GM12878 (cell line): ENCODE measurements around the gene CD164. TPM values are rescaled to one million over a fixed set of nuclear protein-coding genes. Genes with fewer than 3 reads are reported as not detected.

Source experiments
- ATAC-seq: fragments of 200-7000 bp; cut with Tn5 transposase; 3 replicates; pipeline ENCODE4 v1.9.1; 2020; ENCODE audit warnings: mild to moderate bottlenecking, moderate library complexity
- BruUV-seq: library from RNA; stranded (reverse); fragments of 400-500 nt; replicated peaks from 2 replicates; lab custom pipeline; 2021; lab: Mats Ljungman, UMichigan
- CTCF ChIA-PET: fragments of 300-600 bp; sonication (Branson Sonifier 250); formaldehyde crosslinking; extraction: SDS; loops from one replicate; lab custom pipeline; 2021; ENCODE audit warnings: inconsistent platforms; lab: Yijun Ruan, JAX
- POLR2A ChIA-PET: fragments of 350-600 bp; formaldehyde crosslinking; extraction: SDS; loops from one replicate; lab custom pipeline; 2021; ENCODE audit warnings: inconsistent platforms; lab: Charles Lee
- RAD21 ChIA-PET: fragments of 300-600 bp; sonication (Branson Sonifier 250); formaldehyde crosslinking; loops from one replicate; lab custom pipeline; 2023; ENCODE audit warnings: antibody characterized with exemption; ENCODE audit not compliant: unreplicated experiment; lab: Charles Lee
- SMC1A ChIA-PET: fragments of 300-600 bp; sonication (Branson Sonifier 250); formaldehyde crosslinking; loops from one replicate; lab custom pipeline; 2023; ENCODE audit not compliant: unreplicated experiment, uncharacterized antibody; lab: Charles Lee
- DNase-seq: peaks from one replicate; pipeline ENCODE4 v3.0.0-alpha.2; 2011; ENCODE audit warnings: low read depth, low spot score
- FAIRE-seq: peaks from 3 replicates; lab custom pipeline; 2011; peaks lifted over from hg19 to GRCh38; lab: Jason Lieb, UNC
- H2AFZ ChIP-seq: 2 replicates; pipeline ENCODE4 v1.6.0; 2011; ENCODE audit warnings: low read depth, low read length, control low read depth; ENCODE audit not compliant: control insufficient read depth
- H3K27ac ChIP-seq: 2 replicates; pipeline ENCODE4 v1.5.1; 2011; ENCODE audit warnings: control low read depth; ENCODE audit not compliant: control insufficient read depth, insufficient read depth
- H3K27me3 ChIP-seq, 2 experiments: replicated peaks in 1 of 2; 2 replicates each; pipeline versions ENCODE4 v1.6.0 to v1.6.1; 2011; ENCODE audit warnings: low read length in 1 of 2; ENCODE audit not compliant: control insufficient read depth in 2 of 2, insufficient read depth in 2 of 2
- H3K36me3 ChIP-seq, 2 experiments: 2 replicates each; pipeline ENCODE4 v1.5.1; 2011; ENCODE audit warnings: low read length in 1 of 2; ENCODE audit not compliant: control insufficient read depth in 2 of 2, insufficient read depth in 2 of 2
- H3K4me1 ChIP-seq: 2 replicates; pipeline ENCODE4 v1.6.1; 2011; ENCODE audit warnings: mild to moderate bottlenecking, low read length, moderate library complexity, mixed read lengths; ENCODE audit not compliant: control insufficient read depth, insufficient read depth
- H3K4me2 ChIP-seq: 2 replicates; pipeline ENCODE4 v1.6.0; 2011; ENCODE audit warnings: control low read depth; ENCODE audit not compliant: control insufficient read depth, insufficient read depth
- H3K4me3 ChIP-seq: fragments of 200-600 bp; sonication (generic); 2 replicates; pipeline ENCODE4 v1.5.1; 2016
- H3K79me2 ChIP-seq: 2 replicates; pipeline ENCODE4 v1.6.0; 2011; ENCODE audit warnings: low read length; ENCODE audit not compliant: control insufficient read depth, insufficient read depth
- H3K9ac ChIP-seq: 2 replicates; pipeline ENCODE4 v1.8.0; 2011; ENCODE audit warnings: low read length, control low read depth, mixed read lengths; ENCODE audit not compliant: control insufficient read depth, insufficient read depth
- H3K9me3 ChIP-seq: replicated peaks from 3 replicates; pipeline ENCODE4 v1.5.1; 2011; ENCODE audit warnings: mild to moderate bottlenecking, low read length; ENCODE audit not compliant: control insufficient read depth, insufficient read depth
- H4K20me1 ChIP-seq: 2 replicates; pipeline ENCODE4 v1.6.0; 2011; ENCODE audit not compliant: control insufficient read depth, insufficient read depth
- ASH2L ChIP-seq: fragments of 300-600, 200-600 bp; sonication (generic); IDR thresholded peaks from 2 replicates; pipeline ENCODE4 v1.6.1; 2017; ENCODE audit warnings: low read depth, mild to moderate bottlenecking, borderline replicate concordance
- BCL3 ChIP-seq: IDR thresholded peaks from 2 replicates; pipeline ENCODE4 v1.6.1; 2011; ENCODE audit warnings: borderline replicate concordance, low read depth, mild to moderate bottlenecking, moderate library complexity, low read length; ENCODE audit not compliant: insufficient read depth, poor library complexity, severe bottlenecking
- CHD1 ChIP-seq: IDR thresholded peaks from 2 replicates; pipeline ENCODE4 v1.6.1; 2012; ENCODE audit warnings: low read depth, low read length, improper control_type of control experiment
- GATAD2B ChIP-seq: fragments of 450-650 bp; conservative IDR thresholded peaks from 2 replicates; pipeline ENCODE4 v1.6.1; 2017; ENCODE audit warnings: low read depth, mild to moderate bottlenecking, moderate library complexity
- MTA3 ChIP-seq: IDR thresholded peaks from 2 replicates; pipeline ENCODE4 v1.6.1; 2012; ENCODE audit warnings: low read length, inconsistent platforms, borderline replicate concordance
- NBN ChIP-seq: fragments of 450-650 bp; IDR thresholded peaks from 2 replicates; pipeline ENCODE4 v1.6.1; 2016
- SIN3A ChIP-seq: IDR thresholded peaks from 2 replicates; pipeline ENCODE4 v1.6.1; 2012; ENCODE audit warnings: low read depth, low read length, improper control_type of control experiment
- SMARCA5 ChIP-seq: fragments of 450-650 bp; IDR thresholded peaks from 2 replicates; pipeline ENCODE4 v1.6.1; 2017; ENCODE audit warnings: mild to moderate bottlenecking
- ZNF24 ChIP-seq: fragments of 450-650 bp; IDR thresholded peaks from 2 replicates; pipeline ENCODE4 v1.6.1; 2017; ENCODE audit warnings: antibody characterized with exemption, mild to moderate bottlenecking
- ZNF687 ChIP-seq: fragments of 450-650 bp; IDR thresholded peaks from 2 replicates; pipeline ENCODE4 v1.6.1; 2017; ENCODE audit warnings: mild to moderate bottlenecking, moderate library complexity
- WGBS: methylation state at CpG from one replicate; pipeline ENCODE4 v1.1.6; 2016; ENCODE audit warnings: low lambda C conversion rate; ENCODE audit not compliant: insufficient replicate concordance, insufficient coverage; ENCODE audit errors: missing lambda C conversion rate; 5-methylcytosine and 5-hydroxymethylcytosine counted together
- in situ Hi-C: fragments of 300-500 bp; cut with MboI; formaldehyde crosslinking; loops from 9 replicates; pipeline ENCODE4 v1.14.3; 2018; ENCODE audit warnings: mixed read lengths
- intact Hi-C: fragments of 100-400 bp; cut with micrococcal nuclease; formaldehyde crosslinking; loops from one replicate; pipeline ENCODE4 v1.14.2; 2022; ENCODE audit not compliant: unreplicated experiment
- polyA plus RNA-seq, 11 experiments: library from polyadenylated mRNA; depleted of rRNA in 4 of 11; unstranded in 6 of 11; stranded (reverse) in 5 of 11; fragments of >200 nt; fragmentation: Nextera tagmentation in 4 of 11; fragmentation: Illumina TruSeq in 1 of 11; extraction: Ambion mirVana in 4 of 11; extraction: Trizol in 1 of 11; gene quantifications; 1 replicate in 1 of 11; 2 replicates in 10 of 11; pipeline versions ENCODE4 v1.2.1 to v1.2.3, GENCODE V29; 2011 to 2016; ENCODE audit warnings: inconsistent platforms in 2 of 11, missing spikeins in 2 of 11, low read depth in 1 of 11
- total RNA-seq, 4 experiments: library from RNA; depleted of rRNA in 3 of 4; stranded (reverse); fragments of >200 nt in 3 of 4; fragmentation: Illumina TruSeq in 1 of 4; extraction: Trizol in 1 of 4; gene quantifications; 2 replicates each; pipeline versions ENCODE4 v1.2.1 to v1.2.3, GENCODE V29; 2013 to 2021
- TF ChIP-seq, protein P1 (sequence below): fragments of 450-650 bp; IDR thresholded peaks from 2 replicates; pipeline ENCODE4 v1.6.1; 2018; ENCODE audit warnings: mild to moderate bottlenecking, low read depth, moderate library complexity; ENCODE audit not compliant: partially characterized antibody
- TF ChIP-seq, protein P2 (sequence below): IDR thresholded peaks from 2 replicates; pipeline ENCODE4 v1.6.1; 2012; ENCODE audit warnings: low read depth, low read length, improper control_type of control experiment
- TF ChIP-seq, protein P3 (sequence below), 3 experiments: IDR thresholded peaks in 2 of 3; conservative IDR thresholded peaks in 1 of 3; 2 replicates each; pipeline ENCODE4 v1.5.1; 2011; ENCODE audit warnings: low read depth in 3 of 3, low read length in 3 of 3, mild to moderate bottlenecking in 3 of 3, control low read depth in 2 of 3, moderate library complexity in 2 of 3, inconsistent platforms in 1 of 3, mixed read lengths in 1 of 3; ENCODE audit not compliant: control insufficient read depth in 2 of 3, insufficient read depth in 1 of 3; ENCODE audit errors: extremely low read depth in 1 of 3

CD164 gene
- total and polyA plus RNA-seq, 10 of the 15 experiments (the other 5 are each of a cell fraction or from before 2014, with no cell fraction given) = 145 to 447 (median 211) TPM

GRCh38 chr6:109370336-109370735 lies 11.9 kb downstream of the CD164 start:
- Histone ChIP-seq H3K9me3 (peaks cover 2% of the 10 kb centered on the region; the same call in 2 of the 3 replicates), H3K4me3 (no peak overlapping the region), H3K27me3 (no peaks in the 10 kb centered on the region), H3K36me3 (peaks cover 2 to 42% of the 10 kb centered on the region in 2 experiments), H3K9ac (no peak overlapping the region), H3K27ac (no peak overlapping the region), H3K79me2 (peaks cover 42% of the 10 kb centered on the region), H4K20me1 (no peaks in the 10 kb centered on the region), H3K4me1 (peaks cover 29% of the 10 kb centered on the region), H2AFZ (no peak overlapping the region), H3K4me2 (no peak overlapping the region)
- ChIA-PET SMC1A (interaction anchor here (0.6 to 5.0 kb wide), 11 partner anchors 9 to 1075 kb away, joined by 3 to 63 read pairs (median 4); partner anchors contain the start of gene CD164), CTCF (interaction anchor here (0.5 to 1.6 kb wide), 6 partner anchors 9 to 830 kb away, joined by 3 to 6 read pairs (median 3); no protein-coding TSS in a partner anchor), RAD21 (interaction anchor here (0.8 to 1.5 kb wide), 3 partner anchors 11 to 276 kb away, joined by 3 to 5 read pairs (median 3); partner anchors contain the start of gene SESN1), POLR2A (interaction anchor here (1.4 kb wide), 1 partner anchor 276 kb away, joined by 5 read pairs; the partner anchor contains the start of gene SESN1)
- FAIRE-seq (no peak), DNase-seq (no peak), ATAC-seq (no peak)
- in situ Hi-C loops (no loop called here), intact Hi-C loops (loop anchor here (5.0 kb wide), 1 partner anchor 1413 kb away; the partner anchor contains the start of gene SEC63)
- no TSS peak for BruUV-seq
- 47% methylated on average over 1 of the region's 1 CpG for WGBS
- TF ChIP-seq CHD1 (no peak), NBN (no peak), ZNF24 (no peak), MTA3 (no peak), SMARCA5 (no peak), GATAD2B (no peak), ZNF687 (no peak), ASH2L (no peak), SIN3A (no peak), BCL3 (no peak)
- TF ChIP-seq, protein P1, sequence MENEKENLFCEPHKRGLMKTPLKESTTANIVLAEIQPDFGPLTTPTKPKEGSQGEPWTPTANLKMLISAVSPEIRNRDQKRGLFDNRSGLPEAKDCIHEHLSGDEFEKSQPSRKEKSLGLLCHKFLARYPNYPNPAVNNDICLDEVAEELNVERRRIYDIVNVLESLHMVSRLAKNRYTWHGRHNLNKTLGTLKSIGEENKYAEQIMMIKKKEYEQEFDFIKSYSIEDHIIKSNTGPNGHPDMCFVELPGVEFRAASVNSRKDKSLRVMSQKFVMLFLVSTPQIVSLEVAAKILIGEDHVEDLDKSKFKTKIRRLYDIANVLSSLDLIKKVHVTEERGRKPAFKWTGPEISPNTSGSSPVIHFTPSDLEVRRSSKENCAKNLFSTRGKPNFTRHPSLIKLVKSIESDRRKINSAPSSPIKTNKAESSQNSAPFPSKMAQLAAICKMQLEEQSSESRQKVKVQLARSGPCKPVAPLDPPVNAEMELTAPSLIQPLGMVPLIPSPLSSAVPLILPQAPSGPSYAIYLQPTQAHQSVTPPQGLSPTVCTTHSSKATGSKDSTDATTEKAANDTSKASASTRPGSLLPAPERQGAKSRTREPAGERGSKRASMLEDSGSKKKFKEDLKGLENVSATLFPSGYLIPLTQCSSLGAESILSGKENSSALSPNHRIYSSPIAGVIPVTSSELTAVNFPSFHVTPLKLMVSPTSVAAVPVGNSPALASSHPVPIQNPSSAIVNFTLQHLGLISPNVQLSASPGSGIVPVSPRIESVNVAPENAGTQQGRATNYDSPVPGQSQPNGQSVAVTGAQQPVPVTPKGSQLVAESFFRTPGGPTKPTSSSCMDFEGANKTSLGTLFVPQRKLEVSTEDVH = no peak
- TF ChIP-seq, protein P2, sequence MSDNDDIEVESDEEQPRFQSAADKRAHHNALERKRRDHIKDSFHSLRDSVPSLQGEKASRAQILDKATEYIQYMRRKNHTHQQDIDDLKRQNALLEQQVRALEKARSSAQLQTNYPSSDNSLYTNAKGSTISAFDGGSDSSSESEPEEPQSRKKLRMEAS = no peak
- TF ChIP-seq, protein P3, sequence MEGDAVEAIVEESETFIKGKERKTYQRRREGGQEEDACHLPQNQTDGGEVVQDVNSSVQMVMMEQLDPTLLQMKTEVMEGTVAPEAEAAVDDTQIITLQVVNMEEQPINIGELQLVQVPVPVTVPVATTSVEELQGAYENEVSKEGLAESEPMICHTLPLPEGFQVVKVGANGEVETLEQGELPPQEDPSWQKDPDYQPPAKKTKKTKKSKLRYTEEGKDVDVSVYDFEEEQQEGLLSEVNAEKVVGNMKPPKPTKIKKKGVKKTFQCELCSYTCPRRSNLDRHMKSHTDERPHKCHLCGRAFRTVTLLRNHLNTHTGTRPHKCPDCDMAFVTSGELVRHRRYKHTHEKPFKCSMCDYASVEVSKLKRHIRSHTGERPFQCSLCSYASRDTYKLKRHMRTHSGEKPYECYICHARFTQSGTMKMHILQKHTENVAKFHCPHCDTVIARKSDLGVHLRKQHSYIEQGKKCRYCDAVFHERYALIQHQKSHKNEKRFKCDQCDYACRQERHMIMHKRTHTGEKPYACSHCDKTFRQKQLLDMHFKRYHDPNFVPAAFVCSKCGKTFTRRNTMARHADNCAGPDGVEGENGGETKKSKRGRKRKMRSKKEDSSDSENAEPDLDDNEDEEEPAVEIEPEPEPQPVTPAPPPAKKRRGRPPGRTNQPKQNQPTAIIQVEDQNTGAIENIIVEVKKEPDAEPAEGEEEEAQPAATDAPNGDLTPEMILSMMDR (IDR thresholded peaks at IDR 0.05 in 2 of 3, conservative IDR thresholded peaks at IDR 0.05 in 1 of 3; ENCODE audit: control insufficient read depth in 2 of 3, extremely low read depth in 1 of 3, insufficient read depth in 1 of 3, low read depth in 3 of 3, low read length in 3 of 3) = no peak
